HG02885 (cell line): ENCODE results near the gene CLIP2.
"Not testable (repeated sequence)": the region's sequence is repeated elsewhere in the genome, so short reads cannot be mapped to it uniquely, and the experiment has no call there.

Experiments used
- ATAC-seq: cut with Tn5 transposase; IDR thresholded peaks from one replicate; pipeline ENCODE4 v1.9.1; 2021; ENCODE audit warnings: mild to moderate bottlenecking; ENCODE audit not compliant: unreplicated experiment, poor library complexity

Gene CLIP2

DNA sequence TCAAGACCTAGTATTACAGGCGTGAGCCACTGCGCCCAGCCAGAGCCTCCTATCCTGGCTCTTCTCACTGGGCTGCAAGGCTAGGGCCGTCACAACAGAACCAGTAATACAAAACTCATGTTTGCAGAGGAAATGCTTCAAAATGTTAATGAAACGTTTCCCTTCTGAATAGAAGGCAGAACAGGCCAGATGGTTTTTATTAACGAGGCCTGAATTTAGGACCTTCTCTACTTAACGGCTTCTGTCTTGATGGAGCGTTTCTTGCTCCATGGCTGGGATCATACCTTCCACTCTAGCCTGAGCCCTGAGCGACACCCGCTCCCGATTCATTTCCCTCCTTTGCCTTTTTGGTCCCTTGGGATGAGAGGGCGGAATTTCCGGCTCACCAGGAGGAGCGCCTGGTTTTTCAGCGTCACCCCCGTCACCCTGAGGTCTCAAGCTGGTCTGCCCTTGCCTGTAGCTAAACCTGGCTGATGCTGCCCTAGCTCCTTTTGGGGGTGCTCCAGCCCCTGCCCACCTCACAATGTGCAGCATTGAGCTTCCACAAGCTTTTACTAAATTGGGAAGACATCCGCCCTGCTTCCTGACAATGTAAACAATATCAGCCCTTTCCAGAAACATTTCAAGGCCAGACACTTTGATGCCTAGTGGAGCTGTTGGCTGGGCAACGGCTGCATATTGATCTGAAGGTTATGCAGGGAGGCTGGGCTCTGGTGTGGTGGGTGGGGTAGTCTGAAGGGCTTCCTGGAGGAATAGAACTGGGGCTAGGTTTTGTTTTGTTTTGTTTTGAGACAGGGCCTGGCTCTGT, 5.2 kb downstream of the CLIP2 start:
- ATAC-seq = no peak

DNA sequence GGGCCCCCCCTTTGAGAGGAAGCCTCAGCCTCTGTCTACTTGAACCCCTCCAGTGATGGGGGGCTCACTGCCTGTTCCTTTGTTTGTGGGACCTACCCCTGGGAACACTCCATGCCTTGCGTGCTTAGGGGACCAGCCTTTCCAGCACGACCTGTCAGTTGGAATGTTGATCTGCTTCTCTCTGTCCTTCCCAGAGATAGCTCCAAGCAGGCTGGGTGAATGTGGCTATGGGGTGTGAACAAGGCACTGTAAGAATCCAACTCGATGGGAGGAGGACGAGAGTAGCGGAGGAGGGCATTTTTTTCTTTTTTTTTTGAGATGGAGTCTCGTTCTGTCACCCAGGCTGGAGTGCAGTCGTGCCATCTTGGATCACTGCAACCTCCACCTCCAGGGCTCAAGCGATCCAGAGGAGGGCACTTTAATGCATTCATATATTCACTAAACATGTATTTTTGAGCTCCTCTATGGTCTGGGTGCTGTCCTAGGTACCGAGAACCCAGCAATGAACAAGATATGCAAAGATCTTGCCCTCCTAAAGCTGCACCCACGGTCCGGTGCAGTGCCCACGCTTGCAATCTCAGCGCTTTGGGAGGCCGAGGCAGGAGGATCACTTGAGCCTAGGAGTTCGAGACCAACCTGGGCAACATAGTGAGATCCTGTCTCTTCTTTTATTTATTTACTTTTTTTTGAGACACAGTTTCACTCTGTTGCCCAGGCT, 8.5 kb downstream of the CLIP2 start:
- no peak for ATAC-seq

DNA sequence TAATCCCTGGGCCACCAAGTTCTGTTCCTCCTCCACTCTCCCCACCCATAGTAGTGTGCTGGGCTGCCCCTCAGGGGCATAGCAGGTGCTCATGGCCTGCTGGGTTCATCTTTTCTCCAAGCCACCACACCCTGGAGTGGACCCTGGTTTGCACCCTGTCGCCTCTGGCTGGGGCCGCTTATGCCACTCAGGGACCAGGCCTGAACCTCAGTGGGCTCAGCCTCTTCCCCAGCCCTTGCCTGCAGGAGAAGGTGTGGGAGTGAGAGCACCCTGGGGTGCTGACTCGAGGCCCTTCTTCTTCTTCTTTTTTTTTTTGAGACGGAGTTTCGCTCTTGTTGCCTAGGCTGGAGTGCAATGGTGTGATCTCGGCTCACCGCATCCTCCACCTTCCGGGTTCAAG, 10.2 kb downstream of the CLIP2 start:
- ATAC-seq = no peak

DNA sequence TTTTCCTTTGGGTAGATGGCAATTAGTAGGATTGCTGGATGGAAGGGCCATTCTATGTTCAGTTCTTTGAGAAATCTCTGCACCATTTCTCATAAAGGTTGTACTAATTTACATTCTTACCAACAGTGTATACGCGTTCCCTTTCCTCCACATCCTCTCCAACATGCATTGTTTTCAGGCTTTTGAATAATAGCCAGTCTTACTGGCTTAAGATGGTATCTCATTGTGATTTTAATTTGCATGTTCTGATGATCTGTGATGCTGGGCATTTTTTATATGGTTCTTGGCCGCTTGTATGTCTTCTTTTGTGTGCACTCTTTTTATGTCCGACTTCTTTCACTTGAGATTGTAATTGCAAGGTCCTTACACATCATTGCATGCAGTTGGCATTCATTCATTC, 11.7 kb downstream of the CLIP2 start:
- ATAC-seq = no peak

DNA sequence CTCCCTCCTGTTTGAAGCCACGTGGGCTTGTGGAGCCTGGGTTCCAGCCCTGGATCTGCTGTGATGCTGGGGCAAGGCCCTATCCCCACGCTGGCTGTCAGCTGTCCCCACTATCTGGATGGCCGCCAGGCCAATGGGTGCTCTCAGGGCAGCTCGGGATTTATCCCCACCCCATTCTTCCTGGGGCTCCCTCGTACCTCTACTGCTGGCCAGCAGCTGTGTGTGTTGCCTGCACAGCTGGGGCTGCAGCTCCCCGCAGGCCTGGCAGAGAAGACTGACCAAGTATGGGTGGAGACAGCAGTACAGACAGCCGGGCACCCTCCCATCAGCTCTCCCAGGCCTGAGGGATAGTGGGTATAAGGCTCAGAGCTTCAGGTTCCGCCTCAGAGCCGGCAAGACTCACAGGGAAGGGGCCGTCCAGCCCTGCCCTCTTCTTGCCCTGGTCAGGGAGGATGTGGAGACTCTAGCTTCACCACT, 13.6 kb downstream of the CLIP2 start:
- ATAC-seq = no peak

DNA sequence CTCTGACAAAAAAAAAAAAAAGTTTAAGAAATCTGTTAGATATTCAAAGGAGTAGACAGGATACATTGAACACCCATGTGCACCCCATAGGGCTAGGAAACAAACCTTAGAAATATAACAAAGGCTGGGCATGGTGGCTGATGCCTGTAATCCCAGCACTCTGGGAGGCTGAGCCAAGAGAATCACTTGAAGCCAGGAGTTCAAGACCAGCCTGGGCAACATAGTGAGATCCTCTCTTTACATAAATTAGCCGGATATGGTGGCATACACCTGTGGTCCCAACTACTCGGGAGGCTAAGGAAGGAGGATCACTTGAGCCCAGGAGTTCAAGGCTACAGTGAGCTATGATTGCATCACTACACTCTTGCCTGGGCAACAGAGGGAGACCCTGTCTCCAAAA, 15.3 kb downstream of the CLIP2 start:
- ATAC-seq = no peak

DNA sequence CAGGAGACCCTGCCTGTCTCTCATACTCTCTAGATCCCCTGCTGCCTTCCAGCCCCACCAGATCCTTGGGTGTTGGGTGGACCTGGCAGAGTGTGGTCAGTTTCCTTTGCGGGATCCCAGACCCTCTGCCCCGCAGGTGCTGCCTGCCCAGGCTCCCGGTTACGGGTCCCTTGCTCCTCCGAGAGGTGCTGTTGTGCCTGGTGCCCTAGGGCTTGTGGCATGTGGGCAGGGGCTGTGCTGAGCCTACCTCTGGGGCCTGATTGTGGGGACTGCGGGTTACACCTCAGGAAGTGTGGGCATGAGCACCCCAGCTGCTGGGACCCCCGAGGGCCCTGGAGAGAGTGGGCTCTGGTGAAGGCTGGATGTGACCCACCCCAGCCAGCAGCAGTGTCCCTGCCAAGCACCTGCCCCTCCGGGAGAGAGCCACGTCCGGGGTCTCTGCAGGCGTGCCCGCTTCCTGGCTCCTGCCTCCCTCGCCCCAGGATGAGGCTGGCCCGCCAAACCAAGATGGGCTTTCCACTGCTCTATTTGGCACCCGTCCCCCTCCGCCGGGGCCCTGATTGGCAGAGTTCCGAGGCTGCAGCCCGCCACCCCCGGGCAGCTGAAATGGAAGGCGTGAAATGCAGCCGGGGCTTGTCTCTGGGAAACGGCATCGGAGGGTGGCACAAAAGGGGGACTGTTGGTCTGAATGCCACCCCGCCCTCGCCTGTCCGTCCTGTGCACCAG, 17.0 kb downstream of the CLIP2 start:
- ATAC-seq = no peak

DNA sequence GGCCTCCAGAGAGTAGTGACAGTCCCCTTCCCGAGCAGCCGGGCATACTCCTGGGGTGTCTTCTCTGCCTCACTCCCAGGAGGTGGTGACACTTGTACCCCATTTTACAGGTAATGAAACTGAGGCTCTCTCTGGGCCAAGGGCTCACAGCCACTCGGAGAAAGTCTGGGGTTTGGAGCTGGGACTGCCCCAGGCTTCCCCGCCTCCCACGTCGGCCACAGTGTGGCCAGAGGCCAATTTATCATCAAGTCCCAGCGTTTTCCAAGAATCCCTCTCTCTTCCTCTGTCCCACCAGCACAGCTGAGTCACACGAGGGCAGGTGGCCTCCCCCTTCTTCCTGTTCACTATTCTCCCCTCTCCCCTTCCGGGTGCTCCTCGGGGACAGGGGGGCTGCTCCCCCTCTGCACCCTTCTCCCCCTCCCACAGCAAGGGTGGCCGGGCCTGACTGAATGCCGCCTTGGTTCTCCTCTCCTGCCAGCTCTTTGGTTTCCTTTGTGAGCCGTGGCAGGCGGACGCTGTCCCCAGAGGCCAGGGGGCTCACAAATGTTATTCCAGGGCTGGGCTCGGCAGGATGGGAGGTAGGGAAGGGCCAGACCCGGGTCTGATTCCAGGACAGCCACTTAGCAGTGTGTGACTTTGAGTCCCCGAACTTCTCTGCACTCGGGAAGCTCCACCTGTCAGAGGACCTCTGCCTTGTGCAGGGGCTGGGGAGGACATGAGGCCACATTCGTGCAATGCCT, 17.7 kb downstream of the CLIP2 start:
- no peak for ATAC-seq

DNA sequence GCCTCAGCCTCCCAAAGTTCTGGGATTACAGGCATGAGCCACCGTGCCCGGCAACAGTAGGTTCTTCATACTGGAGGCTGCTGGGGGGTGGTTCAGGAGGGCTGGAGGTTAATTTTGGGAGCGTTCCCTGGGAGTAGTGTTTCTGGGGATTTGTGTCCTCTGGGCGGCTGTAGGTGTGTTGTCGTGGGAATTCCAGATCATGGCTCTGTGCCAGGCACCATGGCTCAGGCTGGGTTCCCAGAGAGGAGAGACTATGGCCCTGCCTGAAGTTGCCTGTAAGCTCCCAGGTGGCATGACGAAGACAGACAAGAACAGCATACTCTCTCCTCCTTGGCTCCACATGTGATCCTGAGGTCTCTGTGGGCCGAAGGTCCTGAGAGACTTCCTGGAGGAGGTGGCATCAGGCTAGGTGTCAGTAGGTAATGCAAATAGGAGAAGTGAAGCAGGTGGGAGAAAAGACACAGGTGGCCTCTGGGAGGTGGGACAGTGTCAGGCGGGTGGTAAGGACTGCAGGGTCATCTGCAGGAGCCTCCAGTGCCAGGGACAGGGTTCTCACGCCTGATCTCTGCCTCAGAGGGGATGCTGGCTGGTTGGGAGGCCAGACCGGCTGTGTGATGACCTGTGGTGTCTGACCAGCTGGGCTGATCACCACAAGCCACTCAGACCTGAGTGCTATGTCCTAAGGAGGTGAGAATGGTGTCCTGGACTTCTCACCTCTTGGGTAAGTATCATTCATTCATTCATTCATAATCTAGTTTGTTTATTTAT, 18.7 kb downstream of the CLIP2 start:
- ATAC-seq = no peak

DNA sequence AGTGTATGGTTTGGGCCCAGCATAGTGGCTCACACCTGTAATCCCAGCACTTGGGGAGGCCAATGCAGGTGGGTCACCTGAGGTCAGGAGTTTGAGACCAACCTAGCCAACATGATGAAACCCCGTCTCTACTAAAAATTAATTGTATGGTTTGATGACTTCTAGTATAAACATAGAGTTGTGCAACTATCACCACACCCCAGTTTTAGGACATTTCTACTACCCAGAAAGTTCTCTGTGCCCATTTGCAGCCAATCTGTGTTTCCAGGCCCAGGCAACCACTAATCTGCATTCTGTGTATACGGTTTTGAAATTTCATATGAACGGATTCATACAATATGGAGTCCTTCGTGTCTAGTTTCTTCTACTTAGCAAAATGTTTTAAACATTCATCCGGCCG, 20.0 kb downstream of the CLIP2 start:
- no peak for ATAC-seq

DNA sequence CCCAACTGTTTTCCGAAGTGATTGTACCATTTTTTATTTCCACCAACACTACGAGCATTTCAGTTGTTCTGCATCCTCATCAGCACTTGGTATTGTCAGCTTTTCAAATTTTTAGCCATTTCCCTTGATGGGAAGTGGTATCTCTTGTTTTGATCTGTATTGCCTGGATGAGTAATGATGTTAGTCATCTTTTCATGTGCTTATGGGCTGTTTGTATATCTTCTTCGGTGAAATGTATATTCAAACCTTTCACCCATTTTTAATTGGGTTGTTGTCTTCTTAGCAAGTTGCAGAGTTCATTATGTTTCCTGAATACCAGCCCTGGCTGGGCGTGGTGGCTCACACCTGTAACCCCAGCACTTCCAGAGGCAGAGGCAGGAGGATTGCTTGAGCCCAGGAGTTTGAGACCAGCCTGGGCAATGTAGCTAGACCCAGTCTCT, 22.1 kb downstream of the CLIP2 start:
- no peak for ATAC-seq

DNA sequence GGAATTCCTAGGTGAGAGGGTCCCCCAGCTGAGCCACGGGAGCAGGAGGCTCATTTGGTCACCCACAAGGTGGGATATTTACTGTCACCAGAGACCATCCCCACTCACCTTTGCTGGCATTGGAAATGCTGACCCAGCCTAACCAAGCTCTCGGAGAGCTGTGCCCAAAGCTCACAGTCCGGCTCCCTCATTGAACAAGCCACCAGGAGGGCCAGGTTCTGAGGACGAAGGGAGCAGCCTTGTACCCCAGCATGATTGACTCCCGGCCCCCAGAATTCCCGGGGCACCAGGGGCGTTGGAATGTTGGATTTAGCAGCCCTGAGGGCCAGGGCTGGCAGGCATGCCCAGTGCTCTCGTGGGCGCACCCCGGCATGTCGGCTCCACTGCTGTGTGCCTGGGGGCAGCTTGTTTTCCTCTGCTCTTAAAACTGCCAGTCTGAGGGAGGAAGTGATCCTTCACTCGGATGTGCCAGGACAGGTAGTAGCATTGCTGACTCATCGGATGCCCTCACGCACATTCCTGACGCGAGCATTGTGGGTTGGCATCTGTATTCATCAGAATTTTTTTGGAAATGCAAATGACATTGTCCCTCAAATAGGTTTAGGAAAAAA, 23.3 kb downstream of the CLIP2 start:
- ATAC-seq = no peak

DNA sequence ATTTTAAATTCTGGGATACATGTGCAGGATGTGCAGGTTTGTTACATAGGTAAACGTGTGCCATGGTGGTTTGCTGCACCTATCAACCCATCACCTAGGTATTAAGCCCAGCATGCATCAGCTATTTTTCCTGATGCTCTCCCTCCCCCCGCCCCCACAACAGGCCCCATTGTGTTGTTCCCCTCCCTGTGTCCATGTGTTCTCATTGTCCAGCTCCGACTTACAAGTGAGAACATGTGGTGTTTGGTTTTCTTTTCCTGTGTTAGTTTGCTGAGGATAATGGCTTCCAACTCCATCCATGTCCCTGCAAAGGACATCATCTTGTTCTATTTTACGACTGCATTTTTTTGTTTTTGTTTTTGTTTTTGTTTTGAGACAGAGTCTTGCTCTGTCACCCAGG, 26.7 kb downstream of the CLIP2 start:
- ATAC-seq = not testable (repeated sequence)

DNA sequence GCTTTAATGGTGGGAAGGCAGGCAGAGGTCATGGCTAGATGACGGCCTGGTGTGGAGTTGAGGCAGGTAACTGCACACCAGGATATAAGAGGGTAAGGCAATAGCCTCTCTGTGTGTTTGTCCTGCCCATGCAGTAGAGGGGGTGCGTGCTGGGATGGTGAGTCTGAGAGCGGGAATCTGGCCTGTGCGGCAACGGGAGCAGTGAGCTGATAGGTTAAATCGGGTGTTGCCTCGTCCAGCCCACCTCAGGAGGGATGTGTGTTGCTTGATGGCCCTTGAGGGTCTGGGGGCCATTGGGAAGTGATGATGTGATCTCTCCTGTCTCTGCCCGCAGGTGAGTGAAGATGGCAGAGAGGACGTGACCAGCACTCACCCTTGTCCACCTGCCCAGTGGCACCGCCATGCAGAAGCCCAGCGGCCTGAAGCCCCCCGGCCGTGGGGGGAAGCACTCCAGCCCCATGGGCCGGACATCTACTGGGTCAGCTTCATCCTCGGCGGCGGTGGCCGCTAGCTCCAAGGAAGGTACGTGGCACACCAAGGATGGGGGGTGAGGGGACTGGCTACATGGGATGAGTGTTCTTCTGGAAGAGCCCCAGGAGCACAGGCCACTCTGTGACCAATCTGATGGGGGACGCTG, 28.1 kb downstream of the CLIP2 start:
- ATAC-seq = no peak

DNA sequence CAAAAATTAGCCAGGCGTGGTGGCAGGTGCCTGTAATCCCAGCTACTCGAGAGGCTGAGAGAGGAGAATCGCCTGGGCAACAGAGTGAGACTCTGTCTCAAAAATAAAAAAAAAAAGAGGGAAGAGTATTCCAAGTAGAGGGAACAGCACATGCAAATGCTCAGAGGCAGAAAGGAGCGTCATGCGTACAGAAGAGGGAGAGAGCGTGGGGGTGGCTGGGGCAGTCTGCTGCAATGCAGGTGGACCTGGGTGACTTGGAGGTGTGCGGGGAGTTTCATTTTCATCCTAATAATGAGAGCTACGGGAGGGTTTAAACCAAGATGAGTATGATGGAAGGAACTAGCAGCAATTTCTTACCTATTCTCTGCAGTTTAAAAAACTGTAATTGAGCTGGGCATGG, 28.8 kb downstream of the CLIP2 start:
- no peak for ATAC-seq

DNA sequence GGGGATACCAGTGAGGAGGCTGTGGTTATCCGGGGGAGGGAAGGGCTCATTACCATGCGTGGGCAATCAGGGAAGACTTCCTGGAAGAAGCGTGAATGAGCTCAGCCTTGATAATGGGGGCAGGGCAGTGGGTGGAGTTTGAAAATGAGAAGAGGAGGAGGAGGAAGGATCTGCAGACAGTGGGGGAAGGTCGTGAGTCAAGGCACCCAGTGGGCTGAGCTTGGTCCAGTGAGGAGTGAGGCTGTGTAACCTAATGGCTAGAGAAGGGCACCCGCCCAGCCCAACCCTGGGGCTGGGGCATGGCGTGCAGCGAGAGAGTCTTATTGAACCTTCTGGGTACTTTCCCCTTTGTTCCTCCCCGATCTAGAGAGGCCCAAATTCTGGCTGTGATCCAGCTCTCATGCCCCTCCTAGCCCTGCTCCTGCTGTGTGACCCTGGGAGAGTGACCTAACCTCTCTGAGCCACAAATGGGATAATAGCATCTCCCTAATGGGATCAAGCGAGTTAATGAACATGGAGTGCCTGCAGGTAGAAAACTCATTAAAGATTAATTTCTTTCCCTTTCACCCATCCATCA, 31.5 kb downstream of the CLIP2 start:
- ATAC-seq = no peak

DNA sequence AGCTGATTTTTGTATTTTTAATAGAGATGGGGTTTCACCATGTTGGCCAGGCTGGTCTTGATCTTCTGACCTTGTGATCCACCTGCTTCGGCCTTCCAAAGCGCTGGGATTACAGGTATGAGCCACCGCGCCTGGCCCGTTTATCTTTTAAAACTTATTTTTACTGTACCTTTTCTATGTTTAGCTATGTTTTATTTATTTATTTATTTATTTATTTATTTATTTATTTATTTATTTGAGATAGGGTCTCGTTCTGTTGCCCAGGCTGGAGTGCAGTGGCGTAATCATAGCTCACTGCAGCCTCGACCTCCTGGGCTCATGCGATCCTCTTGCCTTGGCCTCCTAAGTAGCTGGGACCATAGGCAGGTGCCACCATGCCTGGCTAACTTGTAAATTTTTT, 33.7 kb downstream of the CLIP2 start:
- not testable (repeated sequence) for ATAC-seq

DNA sequence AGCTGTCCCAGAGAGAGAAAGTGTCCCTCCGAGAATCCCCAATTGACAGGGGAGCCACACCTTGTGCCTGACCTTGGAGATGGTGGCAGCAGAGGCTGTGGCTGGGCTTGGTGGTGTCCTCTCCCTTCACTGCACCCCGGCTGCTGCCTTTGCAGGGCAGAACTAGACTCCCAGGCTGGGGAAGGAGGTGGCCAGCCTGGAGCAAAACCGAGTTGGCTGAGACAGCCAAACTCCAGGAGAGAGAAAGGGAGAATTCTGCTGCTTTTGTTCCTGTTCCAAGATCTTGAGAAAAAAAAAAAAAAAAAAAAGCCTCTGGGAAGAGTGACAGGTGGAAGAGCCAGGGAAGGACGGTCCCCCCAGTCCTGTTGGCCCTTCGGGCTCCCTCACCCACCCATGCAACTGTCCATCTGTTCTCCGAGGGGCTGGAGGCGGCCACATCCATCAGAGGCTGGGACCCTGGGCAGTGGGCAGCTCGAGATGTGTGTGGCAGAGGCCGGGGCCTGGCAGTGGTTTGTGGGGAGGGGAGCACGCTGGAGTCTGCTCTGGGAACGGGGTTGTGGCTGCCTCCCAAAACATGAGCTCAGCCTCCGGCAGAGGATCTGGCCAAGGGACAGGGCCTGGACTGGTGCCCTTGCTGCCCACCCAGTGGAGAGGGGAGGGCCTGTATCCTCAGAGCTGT, 35.5 kb downstream of the CLIP2 start:
- ATAC-seq = no peak
